ENCODE results near the gene AGBL4. TPM values are rescaled to one million over a fixed set of nuclear protein-coding genes. Genes with fewer than 3 reads are reported as not detected.
"Not testable (repeated sequence)": the region's sequence is repeated elsewhere in the genome, so short reads cannot be mapped to it uniquely, and the experiment has no call there.

AGBL4 gene
- total RNA-seq, 1 experiment from 2014 or later, result not detected

GRCh38 chr1:49306507-49307070 is 717.2 kb downstream of the AGBL4 start:
- H4K20me1 ChIP-seq (ENCODE audit: insufficient read depth), result no peaks in the 10 kb centered on the region
- no peak overlapping the region for H3K9ac ChIP-seq (ENCODE audit: low read length)
- ChIA-PET CTCF (no interaction called here), POLR2A (no interaction called here), RAD21 (ENCODE audit: low non-redundant PET in 1 of 2, low total read pairs in 2 of 2, uncharacterized antibody in 2 of 2, unreplicated experiment in 2 of 2) (no interaction called here)
- no peaks in the 10 kb centered on the region for H3K9me2 ChIP-seq (ENCODE audit: insufficient read depth)
- H3K79me2 ChIP-seq (ENCODE audit: insufficient read depth, low read length), result no peaks in the 10 kb centered on the region
- no peak for ATAC-seq
- intact Hi-C loops (cut with micrococcal nuclease), result no loop called here
- DNase-seq (ENCODE audit: low read depth, low spot score), result no peak
- H3K4me1 ChIP-seq (ENCODE audit: control insufficient read depth in 1 of 2, insufficient read depth in 2 of 2, low read length in 2 of 2), result no peaks in the 10 kb centered on the region
- no peaks in the 10 kb centered on the region for H3K36me3 ChIP-seq (ENCODE audit: control insufficient read depth in 1 of 2, insufficient read depth in 2 of 2, low read length in 2 of 2)
- H3K27me3 ChIP-seq (ENCODE audit: insufficient read depth, low read length), result no peaks in the 10 kb centered on the region
- no peak overlapping the region for H3K4me3 ChIP-seq (replicated peaks in 1 of 2; ENCODE audit: low read depth in 1 of 2, low read length in 2 of 2)
- no peak overlapping the region for H2AFZ ChIP-seq (ENCODE audit: low read depth, low read length, poor library complexity, severe bottlenecking)
- TF ChIP-seq ZNF274 (IDR thresholded peaks at IDR 0.05; ENCODE audit: low read depth, low read length) (no peak), YY1 (IDR thresholded peaks at IDR 0.05; ENCODE audit: extremely low read depth, insufficient replicate concordance, low read depth, low read length) (no peak), POLR2A (IDR thresholded peaks at IDR 0.05; ENCODE audit: borderline replicate concordance, extremely low read depth, insufficient read depth, insufficient read length) (no peak), SRF (IDR thresholded peaks at IDR 0.05; ENCODE audit: low read depth) (no peak), ELF1 (IDR thresholded peaks at IDR 0.05; ENCODE audit: borderline replicate concordance, low read depth) (no peak), ZBTB33 (IDR thresholded peaks at IDR 0.05; ENCODE audit: extremely low read depth, insufficient replicate concordance, low read length) (no peak), REST (IDR thresholded peaks at IDR 0.05; ENCODE audit: low read depth) (no peak), FOSL1 (IDR thresholded peaks at IDR 0.05; ENCODE audit: low read depth) (no peak), SIN3A (IDR thresholded peaks at IDR 0.05; ENCODE audit: low read depth) (no peak)
- no peak overlapping the region for H3K27ac ChIP-seq (ENCODE audit: low read depth, low read length)
- no peak overlapping the region for H3K4me2 ChIP-seq (ENCODE audit: low read length)
- H3K9me3 ChIP-seq (ENCODE audit: control insufficient read depth in 1 of 2, insufficient read depth in 1 of 2, low read depth in 1 of 2, low read length in 2 of 2), result peaks cover 5 to 6% of the 10 kb centered on the region in 2 experiments; a peak in 2 of 4 replicates
- BruUV-seq (replicated peaks), result no TSS peak

- H3K79me2 ChIP-seq (ENCODE audit: insufficient read depth, low read length); DNase-seq (ENCODE audit: low read depth, low spot score); RAD21 ChIA-PET (ENCODE audit: low non-redundant PET in 1 of 2, low total read pairs in 2 of 2, uncharacterized antibody in 2 of 2, unreplicated experiment in 2 of 2); CTCF ChIA-PET; H3K4me2 ChIP-seq (ENCODE audit: low read length); H3K4me3 ChIP-seq (replicated peaks in 1 of 2; ENCODE audit: low read depth in 1 of 2, low read length in 2 of 2); H3K27ac ChIP-seq (ENCODE audit: low read depth, low read length); H3K4me1 ChIP-seq (ENCODE audit: control insufficient read depth in 1 of 2, insufficient read depth in 2 of 2, low read length in 2 of 2); intact Hi-C loops (cut with micrococcal nuclease); H3K27me3 ChIP-seq (ENCODE audit: insufficient read depth, low read length); H4K20me1 ChIP-seq (ENCODE audit: insufficient read depth); H3K9ac ChIP-seq (ENCODE audit: low read length); POLR2A ChIA-PET; H3K36me3 ChIP-seq (ENCODE audit: control insufficient read depth in 1 of 2, insufficient read depth in 2 of 2, low read length in 2 of 2); BruUV-seq (replicated peaks); ATAC-seq; H2AFZ ChIP-seq (ENCODE audit: low read depth, low read length, poor library complexity, severe bottlenecking); H3K9me2 ChIP-seq (ENCODE audit: insufficient read depth): not testable (repeated sequence)
- H3K9me3 ChIP-seq (ENCODE audit: control insufficient read depth in 1 of 2, insufficient read depth in 1 of 2, low read depth in 1 of 2, low read length in 2 of 2), result peaks cover 0 to 22% of the 10 kb centered on the region in 2 experiments; a peak in 2 of 4 replicates
These were observed 721.4 kb downstream of the AGBL4 start for GRCh38 chr1:49302400-49302799.

Measured in HCT116 (cell line).